Measurements from ENCODE around the gene C16orf89. TPM values are rescaled to one million over a fixed set of nuclear protein-coding genes. Genes with fewer than 3 reads are reported as not detected.

Gene C16orf89
- total RNA-seq, 1 experiment from 2014 or later: 0.13 TPM

DNA sequence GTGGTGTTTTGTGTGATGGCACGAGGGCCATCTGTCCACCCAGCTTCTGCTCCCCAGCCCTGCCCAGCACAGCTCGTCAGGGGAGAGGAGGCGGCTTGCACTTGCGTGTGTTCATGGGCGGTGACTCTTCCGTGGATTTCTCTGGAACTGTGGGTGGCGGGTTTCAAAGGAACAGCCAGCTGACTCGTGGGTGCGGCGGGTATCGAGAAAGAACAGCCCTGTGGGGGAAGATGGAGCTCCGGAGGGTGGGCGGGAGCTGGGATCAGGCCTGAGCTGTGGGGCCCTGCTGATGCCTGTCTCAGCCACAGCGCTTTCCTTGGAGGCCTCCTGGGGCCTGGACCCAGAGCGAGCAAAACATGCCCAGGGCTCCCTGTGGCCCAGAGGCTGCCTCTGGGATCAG lies 45.2 kb downstream of the C16orf89 start:
- DNase-seq (ENCODE audit: low read depth, low spot score): no peak
- in situ Hi-C loops (cut with HindIII; ENCODE audit: low pct_unique_long_range_greater_than_20kb, low sequenced_read_pairs): no loop called here

GRCh38 chr16:5019775-5020174 lies 46.0 kb downstream of the C16orf89 start:
- DNase-seq (ENCODE audit: low read depth, low spot score): no peak
- in situ Hi-C loops (cut with HindIII; ENCODE audit: low pct_unique_long_range_greater_than_20kb, low sequenced_read_pairs): no loop called here

- in situ Hi-C loops (cut with HindIII; ENCODE audit: low pct_unique_long_range_greater_than_20kb, low sequenced_read_pairs): no loop called here
- peak; percentile 34 for DNase-seq (ENCODE audit: low read depth, low spot score)
These were observed 47.0 kb downstream of the C16orf89 start for GRCh38 chr16:5018793-5019192.

DNA sequence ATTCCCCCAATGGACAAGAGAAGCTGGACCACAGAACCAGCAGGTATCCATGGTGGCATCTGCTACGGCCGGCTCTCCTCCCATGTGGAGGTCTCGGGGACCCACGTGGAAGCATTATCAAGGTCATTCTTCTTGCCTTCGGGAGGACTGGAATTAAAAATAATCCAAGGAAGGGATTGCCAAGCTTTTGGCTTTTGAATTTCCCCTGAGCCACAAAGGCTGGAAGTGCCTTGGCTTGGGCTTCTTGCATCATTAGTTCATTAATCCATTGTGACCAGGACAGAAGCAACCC lies 48.1 kb downstream of the C16orf89 start:
- DNase-seq (ENCODE audit: low read depth, low spot score): no peak
- in situ Hi-C loops (cut with HindIII; ENCODE audit: low pct_unique_long_range_greater_than_20kb, low sequenced_read_pairs): no loop called here

GRCh38 chr16:5016967-5017677 lies 48.6 kb downstream of the C16orf89 start:
- in situ Hi-C loops (cut with HindIII; ENCODE audit: low pct_unique_long_range_greater_than_20kb, low sequenced_read_pairs): no loop called here
- no peak for DNase-seq (ENCODE audit: low read depth, low spot score)

DNA sequence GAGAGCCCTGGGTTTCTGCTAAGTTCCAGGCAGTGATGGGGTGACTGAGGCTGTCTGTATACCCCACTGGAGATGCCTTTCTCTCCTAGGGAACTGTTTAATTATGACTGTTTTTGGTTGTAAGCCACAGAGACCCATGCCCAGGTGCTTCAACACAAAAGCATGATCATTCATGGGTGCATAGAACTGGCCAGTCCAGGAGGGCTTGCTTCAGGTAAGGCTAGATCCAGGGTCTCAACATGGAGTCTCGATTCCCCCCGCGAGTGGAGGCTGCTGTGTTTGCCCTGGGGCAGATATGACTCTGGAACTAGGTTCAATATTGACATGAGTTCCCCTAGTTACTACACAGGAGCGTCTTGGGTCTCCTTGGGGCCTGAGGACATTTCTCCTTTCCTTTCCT lies 49.9 kb downstream of the C16orf89 start:
- DNase-seq (ENCODE audit: low read depth, low spot score): no peak
- in situ Hi-C loops (cut with HindIII; ENCODE audit: low pct_unique_long_range_greater_than_20kb, low sequenced_read_pairs): no loop called here

GRCh38 chr16:5015351-5015750 lies 50.4 kb downstream of the C16orf89 start:
- in situ Hi-C loops (cut with HindIII; ENCODE audit: low pct_unique_long_range_greater_than_20kb, low sequenced_read_pairs): no loop called here
- DNase-seq (ENCODE audit: low read depth, low spot score): no peak

- in situ Hi-C loops (cut with HindIII; ENCODE audit: low pct_unique_long_range_greater_than_20kb, low sequenced_read_pairs): no loop called here
- DNase-seq (ENCODE audit: low read depth, low spot score): no peak
These were observed 52.9 kb downstream of the C16orf89 start for GRCh38 chr16:5012887-5013286.

DNA sequence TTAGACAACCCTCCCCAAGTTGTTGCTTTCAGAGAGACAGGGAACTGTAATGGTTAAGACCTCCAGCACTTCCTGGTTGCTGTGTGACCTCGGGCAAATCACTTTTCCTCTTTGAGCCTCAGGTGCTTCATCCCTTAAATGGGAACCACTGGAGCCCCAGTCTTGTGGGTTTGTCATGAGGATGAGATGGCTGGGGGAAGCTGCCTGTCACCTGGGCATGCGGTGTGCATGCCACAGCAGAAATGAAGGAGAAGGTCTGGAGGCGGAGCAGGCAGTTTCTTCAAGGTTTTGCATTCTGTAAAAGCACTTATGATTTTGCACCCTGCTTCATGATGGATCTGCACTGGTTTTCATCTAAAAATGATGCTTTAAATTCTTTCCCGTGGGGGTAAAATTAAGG lies 54.1 kb downstream of the C16orf89 start:
- DNase-seq (ENCODE audit: low read depth, low spot score): no peak
- in situ Hi-C loops (cut with HindIII; ENCODE audit: low pct_unique_long_range_greater_than_20kb, low sequenced_read_pairs): no loop called here

GRCh38 chr16:5010576-5011329 lies 55.0 kb downstream of the C16orf89 start:
- no peak for DNase-seq (ENCODE audit: low read depth, low spot score)
- in situ Hi-C loops (cut with HindIII; ENCODE audit: low pct_unique_long_range_greater_than_20kb, low sequenced_read_pairs): no loop called here

- in situ Hi-C loops (cut with HindIII; ENCODE audit: low pct_unique_long_range_greater_than_20kb, low sequenced_read_pairs): no loop called here
These were observed 57.4 kb downstream of the C16orf89 start for GRCh38 chr16:5008311-5008731.

GRCh38 chr16:5007256-5007655 lies 58.5 kb downstream of the C16orf89 start:
- no peak for DNase-seq (ENCODE audit: low read depth, low spot score)
- in situ Hi-C loops (cut with HindIII; ENCODE audit: low pct_unique_long_range_greater_than_20kb, low sequenced_read_pairs): no loop called here

More at GRCh38 chr16:5008311-5008731, 57.4 kb downstream of the C16orf89 start:
- DNase-seq (ENCODE audit: low read depth, low spot score): no peak

- in situ Hi-C loops (cut with HindIII; ENCODE audit: low pct_unique_long_range_greater_than_20kb, low sequenced_read_pairs): no loop called here
- no peak for DNase-seq (ENCODE audit: low read depth, low spot score)
These were observed 59.2 kb downstream of the C16orf89 start for GRCh38 chr16:5006348-5007193.

DNA sequence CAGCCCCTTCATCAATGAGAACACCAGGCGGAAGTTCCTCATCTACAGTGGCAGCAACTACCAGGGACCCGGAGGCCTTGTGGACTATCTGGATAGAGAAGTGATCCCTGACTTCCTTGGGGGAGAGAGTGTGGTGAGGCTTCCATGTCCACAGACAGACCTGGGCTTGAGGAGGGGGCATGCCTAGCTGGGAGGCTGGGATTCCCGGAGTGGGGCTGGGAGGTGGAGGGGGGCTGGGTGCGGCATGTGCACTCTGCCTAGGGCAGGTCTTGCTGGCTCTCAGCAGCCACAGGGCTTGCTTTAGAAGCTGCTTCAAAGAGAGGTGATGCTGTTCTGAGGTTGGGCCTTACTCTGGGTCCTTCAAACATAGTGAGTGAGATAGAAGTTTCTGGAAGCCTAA lies 59.8 kb downstream of the C16orf89 start:
- DNase-seq (ENCODE audit: low read depth, low spot score): no peak
- in situ Hi-C loops (cut with HindIII; ENCODE audit: low pct_unique_long_range_greater_than_20kb, low sequenced_read_pairs): no loop called here

GRCh38 chr16:5004311-5004710 lies 61.4 kb downstream of the C16orf89 start:
- no peak for DNase-seq (ENCODE audit: low read depth, low spot score)
- in situ Hi-C loops (cut with HindIII; ENCODE audit: low pct_unique_long_range_greater_than_20kb, low sequenced_read_pairs): no loop called here

DNA sequence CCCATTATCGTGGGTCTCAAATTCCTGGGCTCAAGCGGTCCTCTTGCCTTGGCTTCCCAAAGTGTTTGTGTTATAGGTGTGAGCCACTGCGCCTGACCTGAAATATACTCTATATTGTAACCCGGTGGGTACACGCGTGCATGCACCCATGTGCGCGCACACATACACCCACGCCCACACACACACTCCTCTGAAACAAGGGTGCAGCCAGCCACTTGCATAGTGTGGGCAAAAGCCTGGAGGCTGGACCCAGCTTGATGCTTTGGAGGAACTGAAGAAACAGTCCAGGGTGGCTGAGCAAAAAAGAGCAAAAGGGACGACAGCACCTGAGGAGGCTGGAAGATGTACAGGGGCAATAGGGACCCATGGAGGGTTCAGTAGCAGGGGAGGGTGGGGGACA lies 61.9 kb downstream of the C16orf89 start:
- DNase-seq (ENCODE audit: low read depth, low spot score): no peak
- in situ Hi-C loops (cut with HindIII; ENCODE audit: low pct_unique_long_range_greater_than_20kb, low sequenced_read_pairs): no loop called here

DNA sequence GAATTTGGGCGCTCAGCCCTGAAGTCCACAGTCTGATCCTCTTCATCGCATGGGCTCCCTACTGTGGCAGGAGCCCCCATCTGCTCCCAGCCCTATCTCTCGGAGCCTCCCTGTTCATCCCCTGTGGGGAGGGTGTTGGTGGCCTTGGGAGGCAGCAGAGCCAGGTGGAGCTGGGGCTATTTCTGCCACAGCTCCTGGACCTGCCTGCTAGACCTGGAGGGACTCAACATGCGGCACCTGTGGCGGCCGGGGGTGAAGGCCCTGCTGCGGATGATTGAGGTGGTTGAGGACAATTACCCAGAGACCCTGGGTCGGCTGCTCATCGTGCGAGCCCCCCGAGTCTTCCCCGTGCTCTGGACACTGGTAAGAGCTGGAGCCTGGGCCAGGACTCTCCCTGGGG lies 62.5 kb downstream of the C16orf89 start:
- DNase-seq (ENCODE audit: low read depth, low spot score): no peak
- in situ Hi-C loops (cut with HindIII; ENCODE audit: low pct_unique_long_range_greater_than_20kb, low sequenced_read_pairs): no loop called here

GRCh38 chr16:5002699-5003143 lies 63.0 kb downstream of the C16orf89 start:
- DNase-seq (ENCODE audit: low read depth, low spot score): no peak
- in situ Hi-C loops (cut with HindIII; ENCODE audit: low pct_unique_long_range_greater_than_20kb, low sequenced_read_pairs): no loop called here

All from SK-MEL-5 (cell line).